LNCAP (cell line): Measurements from ENCODE around the gene INSIG1.

ENCODE experiments used
- TF ChIP-seq, protein P1 (sequence below): fragments of 450-650 bp; IDR thresholded peaks from 2 replicates; pipeline ENCODE4 v1.5.1; 2017; ENCODE audit warnings: mild to moderate bottlenecking

The INSIG1 gene

GRCh38 chr7:155281398-155281969 is 16.2 kb upstream of the INSIG1 start:
- TF ChIP-seq, protein P1, sequence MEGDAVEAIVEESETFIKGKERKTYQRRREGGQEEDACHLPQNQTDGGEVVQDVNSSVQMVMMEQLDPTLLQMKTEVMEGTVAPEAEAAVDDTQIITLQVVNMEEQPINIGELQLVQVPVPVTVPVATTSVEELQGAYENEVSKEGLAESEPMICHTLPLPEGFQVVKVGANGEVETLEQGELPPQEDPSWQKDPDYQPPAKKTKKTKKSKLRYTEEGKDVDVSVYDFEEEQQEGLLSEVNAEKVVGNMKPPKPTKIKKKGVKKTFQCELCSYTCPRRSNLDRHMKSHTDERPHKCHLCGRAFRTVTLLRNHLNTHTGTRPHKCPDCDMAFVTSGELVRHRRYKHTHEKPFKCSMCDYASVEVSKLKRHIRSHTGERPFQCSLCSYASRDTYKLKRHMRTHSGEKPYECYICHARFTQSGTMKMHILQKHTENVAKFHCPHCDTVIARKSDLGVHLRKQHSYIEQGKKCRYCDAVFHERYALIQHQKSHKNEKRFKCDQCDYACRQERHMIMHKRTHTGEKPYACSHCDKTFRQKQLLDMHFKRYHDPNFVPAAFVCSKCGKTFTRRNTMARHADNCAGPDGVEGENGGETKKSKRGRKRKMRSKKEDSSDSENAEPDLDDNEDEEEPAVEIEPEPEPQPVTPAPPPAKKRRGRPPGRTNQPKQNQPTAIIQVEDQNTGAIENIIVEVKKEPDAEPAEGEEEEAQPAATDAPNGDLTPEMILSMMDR: no peak

- TF ChIP-seq, protein P1: no peak
These were observed 15.0 kb upstream of the INSIG1 start for GRCh38 chr7:155282671-155283070.

- TF ChIP-seq, protein P1: no peak
These were observed 14.0 kb upstream of the INSIG1 start for GRCh38 chr7:155283565-155284194.

- TF ChIP-seq, protein P1: no peak
These were observed 13.0 kb upstream of the INSIG1 start for GRCh38 chr7:155284496-155285274.

- TF ChIP-seq, protein P1: no peak
These were observed 12.3 kb upstream of the INSIG1 start for GRCh38 chr7:155285423-155285822.

DNA sequence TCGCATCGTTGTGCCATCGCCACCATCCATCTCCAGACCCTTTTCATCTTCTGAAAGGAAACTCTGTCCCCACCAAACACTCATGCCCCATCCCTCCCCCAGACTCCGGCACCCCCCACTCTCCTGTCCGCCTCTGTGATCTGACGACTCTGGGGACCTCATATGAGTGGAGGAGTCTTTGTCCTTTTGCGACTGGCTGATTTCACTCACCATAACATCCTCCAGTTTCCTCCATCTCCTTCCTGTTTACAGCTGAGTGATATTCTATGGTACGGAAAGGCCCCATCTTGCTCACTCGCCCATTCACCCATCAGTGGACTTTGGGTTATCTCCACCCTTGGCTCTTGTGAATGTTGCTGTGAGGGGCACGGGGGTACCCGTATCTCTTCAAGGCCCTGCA is 11.8 kb upstream of the INSIG1 start:
- TF ChIP-seq, protein P1: no peak

GRCh38 chr7:155286686-155287085 is 11.0 kb upstream of the INSIG1 start:
- TF ChIP-seq, protein P1: no peak
